ENCODE measurements around the gene ADGRG3.

Gene ADGRG3

GRCh38 chr16:57668263-57668571 lies at the start of gene ADGRG3:
TSS of gene ADGRG3 (plus strand) at chr16:57668306. CDS start at chr16:57668348, 42 bp downstream.
- no peak for DNase-seq (ENCODE audit: low read depth)
- TF ChIP-seq CTCF (IDR thresholded peaks at IDR 0.05; ENCODE audit: low read depth, low read length): no peak
- TF ChIP-seq POLR2A (IDR thresholded peaks at IDR 0.05; ENCODE audit: extremely low read depth, insufficient read length): no peak
- TF ChIP-seq MAX (IDR thresholded peaks at IDR 0.05; ENCODE audit: low read depth, low read length): no peak
- no peak for TF ChIP-seq MYC (IDR thresholded peaks at IDR 0.05; ENCODE audit: low read depth, low read length)
- H3K4me3 ChIP-seq (ENCODE audit: low read depth, low read length): no peak within 1 kb of the TSS

GRCh38 chr16:57619133-57619605 lies 48.9 kb upstream of the ADGRG3 start:
- H3K4me3 ChIP-seq (ENCODE audit: low read depth, low read length): no peak overlapping the region
- no peak for DNase-seq (ENCODE audit: low read depth)
- TF ChIP-seq CTCF (IDR thresholded peaks at IDR 0.05; ENCODE audit: low read depth, low read length) (no peak), MYC (IDR thresholded peaks at IDR 0.05; ENCODE audit: low read depth, low read length) (no peak), MAX (IDR thresholded peaks at IDR 0.05; ENCODE audit: low read depth, low read length) (no peak), POLR2A (IDR thresholded peaks at IDR 0.05; ENCODE audit: extremely low read depth, insufficient read length) (no peak)

- no peak for TF ChIP-seq POLR2A (IDR thresholded peaks at IDR 0.05; ENCODE audit: extremely low read depth, insufficient read length)
- TF ChIP-seq CTCF (IDR thresholded peaks at IDR 0.05; ENCODE audit: low read depth, low read length): no peak
- no peak for TF ChIP-seq MYC (IDR thresholded peaks at IDR 0.05; ENCODE audit: low read depth, low read length)
- no peak for TF ChIP-seq MAX (IDR thresholded peaks at IDR 0.05; ENCODE audit: low read depth, low read length)
- no peak for DNase-seq (ENCODE audit: low read depth)
- H3K4me3 ChIP-seq (ENCODE audit: low read depth, low read length): no peak overlapping the region
Observed at GRCh38 chr16:57619606-57620334, 48.3 kb upstream of the ADGRG3 start.

- DNase-seq (ENCODE audit: low read depth): no peak
- no peak for TF ChIP-seq CTCF (IDR thresholded peaks at IDR 0.05; ENCODE audit: low read depth, low read length)
- no peak for TF ChIP-seq POLR2A (IDR thresholded peaks at IDR 0.05; ENCODE audit: extremely low read depth, insufficient read length)
- no peak for TF ChIP-seq MYC (IDR thresholded peaks at IDR 0.05; ENCODE audit: low read depth, low read length)
- no peak for TF ChIP-seq MAX (IDR thresholded peaks at IDR 0.05; ENCODE audit: low read depth, low read length)
- no peak overlapping the region for H3K4me3 ChIP-seq (ENCODE audit: low read depth, low read length)
Observed at GRCh38 chr16:57620335-57621231, 47.5 kb upstream of the ADGRG3 start.

GRCh38 chr16:57621521-57622271 lies 46.4 kb upstream of the ADGRG3 start:
- no peak for DNase-seq (ENCODE audit: low read depth)
- no peak for TF ChIP-seq POLR2A (IDR thresholded peaks at IDR 0.05; ENCODE audit: extremely low read depth, insufficient read length)
- TF ChIP-seq MYC (IDR thresholded peaks at IDR 0.05; ENCODE audit: low read depth, low read length): no peak
- TF ChIP-seq MAX (IDR thresholded peaks at IDR 0.05; ENCODE audit: low read depth, low read length): no peak
- H3K4me3 ChIP-seq (ENCODE audit: low read depth, low read length): no peak overlapping the region
